LNCAP (cell line): ENCODE data around the gene L3MBTL3.

Experiments used
- TF ChIP-seq, protein P1 (sequence below): fragments of 450-650 bp; IDR thresholded peaks from 2 replicates; pipeline ENCODE4 v1.5.1; 2017; ENCODE audit warnings: mild to moderate bottlenecking

Gene L3MBTL3

DNA sequence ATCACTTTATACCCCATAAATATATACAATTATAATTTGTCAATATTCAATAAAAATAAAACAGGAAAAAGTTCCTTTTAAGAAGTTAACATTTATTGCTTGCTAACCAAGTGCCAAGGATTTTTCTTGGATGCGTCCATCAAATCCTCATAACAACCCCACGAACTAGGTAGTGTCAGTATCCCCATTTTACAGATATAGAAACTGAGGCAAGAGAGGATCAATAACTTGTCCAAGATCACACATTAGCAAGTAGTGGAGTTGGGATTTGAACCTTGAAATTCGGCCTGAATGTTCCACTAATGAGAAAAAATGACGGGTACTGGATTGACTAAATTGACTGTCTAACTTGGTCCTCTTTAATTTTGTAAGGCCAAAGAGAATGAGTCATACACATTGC lies 5.7 kb upstream of the L3MBTL3 start:
- TF ChIP-seq, protein P1, sequence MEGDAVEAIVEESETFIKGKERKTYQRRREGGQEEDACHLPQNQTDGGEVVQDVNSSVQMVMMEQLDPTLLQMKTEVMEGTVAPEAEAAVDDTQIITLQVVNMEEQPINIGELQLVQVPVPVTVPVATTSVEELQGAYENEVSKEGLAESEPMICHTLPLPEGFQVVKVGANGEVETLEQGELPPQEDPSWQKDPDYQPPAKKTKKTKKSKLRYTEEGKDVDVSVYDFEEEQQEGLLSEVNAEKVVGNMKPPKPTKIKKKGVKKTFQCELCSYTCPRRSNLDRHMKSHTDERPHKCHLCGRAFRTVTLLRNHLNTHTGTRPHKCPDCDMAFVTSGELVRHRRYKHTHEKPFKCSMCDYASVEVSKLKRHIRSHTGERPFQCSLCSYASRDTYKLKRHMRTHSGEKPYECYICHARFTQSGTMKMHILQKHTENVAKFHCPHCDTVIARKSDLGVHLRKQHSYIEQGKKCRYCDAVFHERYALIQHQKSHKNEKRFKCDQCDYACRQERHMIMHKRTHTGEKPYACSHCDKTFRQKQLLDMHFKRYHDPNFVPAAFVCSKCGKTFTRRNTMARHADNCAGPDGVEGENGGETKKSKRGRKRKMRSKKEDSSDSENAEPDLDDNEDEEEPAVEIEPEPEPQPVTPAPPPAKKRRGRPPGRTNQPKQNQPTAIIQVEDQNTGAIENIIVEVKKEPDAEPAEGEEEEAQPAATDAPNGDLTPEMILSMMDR: no peak

- TF ChIP-seq, protein P1: no peak
Measured at GRCh38 chr6:130018744-130019325, 454 bp downstream of the L3MBTL3 start.

GRCh38 chr6:130019326-130020072 lies 1.1 kb downstream of the L3MBTL3 start:
- TF ChIP-seq, protein P1: no peak

GRCh38 chr6:130020073-130020906 lies 1.9 kb downstream of the L3MBTL3 start:
- TF ChIP-seq, protein P1: no peak

- TF ChIP-seq, protein P1: peak; percentile 70
Measured at GRCh38 chr6:130020907-130021629, 2.7 kb downstream of the L3MBTL3 start.

GRCh38 chr6:130026859-130027258 lies 8.5 kb downstream of the L3MBTL3 start:
- TF ChIP-seq, protein P1: no peak

DNA sequence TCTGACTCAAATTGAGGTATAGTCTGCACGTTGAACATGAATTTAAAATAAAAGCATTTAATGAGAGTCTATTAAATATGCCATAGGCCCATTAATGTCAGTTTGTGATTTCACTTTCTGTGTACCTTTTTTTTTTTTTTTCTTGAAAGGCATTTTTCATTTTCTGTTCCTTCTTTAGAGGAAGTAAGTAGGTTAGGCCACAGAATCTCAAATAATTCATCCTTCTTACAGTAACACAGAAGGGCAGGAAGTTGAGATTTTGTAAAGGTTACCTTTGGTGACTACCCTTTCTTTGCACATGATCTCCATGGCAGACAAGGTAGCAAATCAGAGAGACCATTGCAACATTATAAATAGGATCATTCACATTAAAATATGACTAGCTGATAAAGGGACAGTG lies 9.6 kb downstream of the L3MBTL3 start:
- TF ChIP-seq, protein P1: no peak
